ENCODE data around the gene ESAM.

DNA sequence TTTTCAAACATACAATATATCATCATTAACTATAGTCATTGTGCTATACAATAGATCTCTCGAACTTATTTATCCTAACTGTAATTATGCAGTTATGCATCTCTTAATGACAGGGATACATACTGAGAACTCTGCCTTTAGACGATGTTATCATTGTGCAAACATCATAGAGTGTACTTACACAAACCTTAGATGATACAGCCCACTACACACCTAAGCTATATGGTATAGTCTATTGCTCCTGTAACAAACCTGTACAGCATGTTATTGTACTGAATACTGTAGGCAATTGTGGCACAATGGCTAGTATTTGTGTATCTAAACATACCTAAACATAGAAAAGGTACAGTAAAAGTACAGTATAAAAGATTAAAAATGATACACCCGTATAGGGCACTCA, 49.7 kb downstream of the ESAM start:
- TF ChIP-seq, protein P1, sequence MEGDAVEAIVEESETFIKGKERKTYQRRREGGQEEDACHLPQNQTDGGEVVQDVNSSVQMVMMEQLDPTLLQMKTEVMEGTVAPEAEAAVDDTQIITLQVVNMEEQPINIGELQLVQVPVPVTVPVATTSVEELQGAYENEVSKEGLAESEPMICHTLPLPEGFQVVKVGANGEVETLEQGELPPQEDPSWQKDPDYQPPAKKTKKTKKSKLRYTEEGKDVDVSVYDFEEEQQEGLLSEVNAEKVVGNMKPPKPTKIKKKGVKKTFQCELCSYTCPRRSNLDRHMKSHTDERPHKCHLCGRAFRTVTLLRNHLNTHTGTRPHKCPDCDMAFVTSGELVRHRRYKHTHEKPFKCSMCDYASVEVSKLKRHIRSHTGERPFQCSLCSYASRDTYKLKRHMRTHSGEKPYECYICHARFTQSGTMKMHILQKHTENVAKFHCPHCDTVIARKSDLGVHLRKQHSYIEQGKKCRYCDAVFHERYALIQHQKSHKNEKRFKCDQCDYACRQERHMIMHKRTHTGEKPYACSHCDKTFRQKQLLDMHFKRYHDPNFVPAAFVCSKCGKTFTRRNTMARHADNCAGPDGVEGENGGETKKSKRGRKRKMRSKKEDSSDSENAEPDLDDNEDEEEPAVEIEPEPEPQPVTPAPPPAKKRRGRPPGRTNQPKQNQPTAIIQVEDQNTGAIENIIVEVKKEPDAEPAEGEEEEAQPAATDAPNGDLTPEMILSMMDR (optimal IDR thresholded peaks at IDR 0.05 in 1 of 3, IDR thresholded peaks at IDR 0.05 in 1 of 3, conservative IDR thresholded peaks at IDR 0.05 in 1 of 3; ENCODE audit: extremely low read depth in 1 of 3, insufficient read depth in 2 of 3, low read length in 3 of 3): no peak
- TF ChIP-seq EZH2 (IDR thresholded peaks at IDR 0.05; ENCODE audit: low read length): no peak
